ENCODE measurements around the gene ADAM19.

The ADAM19 gene

DNA sequence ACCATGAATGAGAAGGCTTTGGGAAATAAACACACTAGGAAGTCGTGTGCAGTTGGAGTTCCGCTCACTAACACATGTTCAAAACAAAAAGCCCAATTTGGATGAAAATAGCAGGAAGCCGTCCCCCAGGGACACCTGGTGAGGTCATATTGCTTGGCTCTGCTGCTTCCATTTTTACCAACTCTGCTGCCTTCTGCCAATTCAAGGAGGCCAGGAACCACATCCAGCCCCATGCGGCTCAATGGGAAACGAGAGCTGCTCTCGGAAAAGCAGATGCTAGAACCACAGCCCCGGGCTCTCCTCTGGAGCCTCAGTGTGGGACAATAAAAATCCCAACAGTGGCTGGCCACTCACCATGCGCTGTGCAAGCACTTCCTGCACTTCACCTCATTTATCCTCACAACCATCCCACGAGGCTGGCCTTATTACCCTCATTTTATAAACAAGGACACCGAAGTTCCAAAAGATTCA lies 13.4 kb downstream of the ADAM19 start:
- TF ChIP-seq, protein P1, sequence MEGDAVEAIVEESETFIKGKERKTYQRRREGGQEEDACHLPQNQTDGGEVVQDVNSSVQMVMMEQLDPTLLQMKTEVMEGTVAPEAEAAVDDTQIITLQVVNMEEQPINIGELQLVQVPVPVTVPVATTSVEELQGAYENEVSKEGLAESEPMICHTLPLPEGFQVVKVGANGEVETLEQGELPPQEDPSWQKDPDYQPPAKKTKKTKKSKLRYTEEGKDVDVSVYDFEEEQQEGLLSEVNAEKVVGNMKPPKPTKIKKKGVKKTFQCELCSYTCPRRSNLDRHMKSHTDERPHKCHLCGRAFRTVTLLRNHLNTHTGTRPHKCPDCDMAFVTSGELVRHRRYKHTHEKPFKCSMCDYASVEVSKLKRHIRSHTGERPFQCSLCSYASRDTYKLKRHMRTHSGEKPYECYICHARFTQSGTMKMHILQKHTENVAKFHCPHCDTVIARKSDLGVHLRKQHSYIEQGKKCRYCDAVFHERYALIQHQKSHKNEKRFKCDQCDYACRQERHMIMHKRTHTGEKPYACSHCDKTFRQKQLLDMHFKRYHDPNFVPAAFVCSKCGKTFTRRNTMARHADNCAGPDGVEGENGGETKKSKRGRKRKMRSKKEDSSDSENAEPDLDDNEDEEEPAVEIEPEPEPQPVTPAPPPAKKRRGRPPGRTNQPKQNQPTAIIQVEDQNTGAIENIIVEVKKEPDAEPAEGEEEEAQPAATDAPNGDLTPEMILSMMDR (IDR thresholded peaks at IDR 0.05; ENCODE audit: low read depth, low read length): no peak
- peak overlapping the region; percentile 9; the same call in 1 of the 2 replicates for H3K4me3 ChIP-seq (ENCODE audit: low read depth, low read length)

- H3K4me3 ChIP-seq (ENCODE audit: low read depth, low read length): no peak overlapping the region
- TF ChIP-seq, protein P1 (IDR thresholded peaks at IDR 0.05; ENCODE audit: low read depth, low read length): no peak
Measured at GRCh38 chr5:157561110-157561509, 14.5 kb downstream of the ADAM19 start.

- TF ChIP-seq, protein P1 (IDR thresholded peaks at IDR 0.05; ENCODE audit: low read depth, low read length): no peak
- no peak overlapping the region for H3K4me3 ChIP-seq (ENCODE audit: low read depth, low read length)
Measured at GRCh38 chr5:157559301-157559700, 16.3 kb downstream of the ADAM19 start.

DNA sequence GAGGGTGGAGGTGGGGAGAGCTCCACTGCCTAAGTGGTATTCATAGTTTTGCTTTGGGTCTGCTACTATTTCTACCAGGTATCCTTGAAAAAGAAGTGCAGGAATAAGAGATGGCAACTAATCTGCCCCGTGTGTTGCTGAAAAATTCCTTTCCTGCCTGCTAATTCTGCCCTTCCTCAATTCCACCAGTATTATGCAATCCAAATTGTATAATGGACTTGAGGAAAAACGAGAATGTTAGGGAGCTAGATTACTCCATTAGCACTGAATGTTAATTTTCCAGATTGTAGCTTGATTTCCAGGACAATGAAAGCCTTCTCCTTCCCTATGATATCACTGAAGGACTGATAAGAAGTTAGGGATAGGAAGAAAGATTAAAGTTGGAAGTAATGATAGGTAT lies 16.9 kb downstream of the ADAM19 start:
- TF ChIP-seq, protein P1 (IDR thresholded peaks at IDR 0.05; ENCODE audit: low read depth, low read length): no peak
- no peak overlapping the region for H3K4me3 ChIP-seq (ENCODE audit: low read depth, low read length)

- TF ChIP-seq, protein P1 (IDR thresholded peaks at IDR 0.05; ENCODE audit: low read depth, low read length): no peak
- no peak overlapping the region for H3K4me3 ChIP-seq (ENCODE audit: low read depth, low read length)
Measured at GRCh38 chr5:157558041-157558595, 17.5 kb downstream of the ADAM19 start.

- no peak overlapping the region for H3K4me3 ChIP-seq (ENCODE audit: low read depth, low read length)
- TF ChIP-seq, protein P1 (IDR thresholded peaks at IDR 0.05; ENCODE audit: low read depth, low read length): no peak
Measured at GRCh38 chr5:157556615-157557418, 18.8 kb downstream of the ADAM19 start.

DNA sequence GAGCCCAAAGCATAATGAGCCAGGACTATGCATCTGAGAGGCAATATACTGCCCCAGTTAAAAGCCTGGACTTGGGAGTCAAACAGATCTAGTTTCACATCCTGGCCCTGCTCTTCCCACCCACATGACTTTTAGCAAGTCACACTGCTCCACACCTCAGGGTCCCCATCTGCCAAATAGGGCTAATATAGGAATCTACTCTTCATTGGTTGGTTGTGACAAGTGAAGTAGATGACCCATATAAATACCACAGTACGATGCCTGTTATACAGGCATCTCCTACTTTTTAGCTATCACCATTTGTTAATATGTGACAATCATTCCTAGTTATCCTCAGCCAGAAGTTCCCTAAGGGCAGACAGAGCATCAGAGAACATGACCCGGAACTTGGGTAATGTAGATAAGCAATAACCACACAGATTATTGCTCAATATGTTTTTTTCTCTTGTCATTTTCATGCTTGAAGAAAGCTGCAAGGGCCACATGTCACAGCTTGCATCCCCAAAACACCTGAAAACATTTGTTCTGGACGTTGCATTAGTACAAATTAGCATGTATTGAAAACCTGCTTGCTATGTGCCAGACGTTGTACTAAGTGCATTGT lies 20.4 kb downstream of the ADAM19 start:
- TF ChIP-seq, protein P1 (IDR thresholded peaks at IDR 0.05; ENCODE audit: low read depth, low read length): no peak
- H3K4me3 ChIP-seq (ENCODE audit: low read depth, low read length): no peak overlapping the region
